ENCODE results near the gene PIK3CA.
"Not testable (repeated sequence)": the region's sequence is repeated elsewhere in the genome, so short reads cannot be mapped to it uniquely, and the experiment has no call there.

The PIK3CA gene

DNA sequence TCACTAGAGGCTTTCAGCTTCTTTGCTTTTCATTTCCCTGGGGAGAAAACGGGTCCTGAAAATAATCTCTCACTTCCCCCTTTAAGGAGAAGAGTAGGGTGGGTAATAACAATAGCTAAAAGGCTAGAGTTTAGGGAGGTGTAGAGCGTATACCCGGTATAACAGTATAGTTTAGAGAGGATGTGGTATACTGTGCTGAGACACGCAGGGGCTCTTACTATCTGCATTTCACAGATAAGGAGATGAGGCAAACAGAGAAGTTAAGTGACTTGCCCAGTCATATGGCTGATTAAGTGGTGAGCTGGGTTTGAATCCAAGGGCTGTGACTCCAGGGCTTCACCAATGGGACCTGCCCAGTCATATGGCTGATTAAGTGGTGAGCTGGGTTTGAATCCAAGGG, 117.7 kb downstream of the PIK3CA start:
- DNase-seq: no peak

DNA sequence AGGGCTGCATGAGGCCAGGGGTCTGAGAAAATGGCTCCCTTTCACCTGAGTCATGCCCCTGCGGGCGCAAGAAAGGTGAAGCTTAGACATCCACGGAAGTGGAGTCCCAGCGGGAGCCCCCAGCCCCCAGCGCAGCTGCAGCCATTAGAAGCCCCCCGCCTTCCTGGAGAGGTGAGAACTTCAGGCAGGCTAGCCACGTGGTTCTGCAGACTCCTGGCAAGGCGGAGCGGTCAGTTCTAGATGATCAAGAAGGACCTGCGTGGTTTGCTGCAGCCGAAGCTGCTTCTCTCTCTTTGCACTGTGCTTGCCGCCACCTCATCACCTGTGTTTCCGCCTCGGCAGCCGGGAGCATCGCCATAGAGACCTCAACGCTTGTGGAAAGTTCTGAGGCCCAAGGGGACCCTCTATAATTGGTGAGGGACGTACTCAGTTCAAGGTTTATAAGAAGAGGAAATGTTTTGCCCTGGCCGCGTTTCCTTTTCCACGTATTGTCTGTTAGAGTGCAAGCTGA, 118.6 kb downstream of the PIK3CA start:
- no peak for DNase-seq

DNA sequence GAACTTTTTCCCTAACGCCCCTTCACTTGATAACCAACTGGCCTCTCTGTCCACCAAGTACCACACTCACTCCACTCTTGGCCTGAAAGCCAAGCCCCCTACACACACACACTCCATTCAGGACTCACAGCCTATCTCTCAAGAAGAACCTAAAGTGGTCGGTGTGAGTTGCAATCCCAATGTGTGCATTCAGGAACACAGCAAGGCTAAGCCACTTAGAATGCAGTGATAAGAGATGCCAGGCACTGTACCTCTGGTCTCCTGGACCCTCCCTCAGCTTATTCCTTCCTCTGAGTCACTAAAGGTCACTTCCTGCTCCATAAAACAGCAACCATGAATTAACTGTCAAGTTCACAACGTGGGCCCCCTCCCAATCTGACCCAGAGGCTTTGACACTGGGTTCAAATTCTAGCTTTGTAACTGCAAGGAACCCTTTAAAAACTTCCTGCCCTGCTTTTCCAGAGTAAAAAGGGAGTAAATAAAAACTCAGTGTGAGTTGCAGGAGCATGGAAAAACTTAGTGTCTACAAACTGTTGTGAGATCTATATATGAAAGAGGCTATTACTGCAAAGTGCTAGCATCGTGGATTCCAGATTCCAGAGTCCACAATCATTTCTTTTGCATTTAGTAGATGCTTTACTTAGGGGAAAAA, 120.4 kb downstream of the PIK3CA start:
- DNase-seq: no peak

DNA sequence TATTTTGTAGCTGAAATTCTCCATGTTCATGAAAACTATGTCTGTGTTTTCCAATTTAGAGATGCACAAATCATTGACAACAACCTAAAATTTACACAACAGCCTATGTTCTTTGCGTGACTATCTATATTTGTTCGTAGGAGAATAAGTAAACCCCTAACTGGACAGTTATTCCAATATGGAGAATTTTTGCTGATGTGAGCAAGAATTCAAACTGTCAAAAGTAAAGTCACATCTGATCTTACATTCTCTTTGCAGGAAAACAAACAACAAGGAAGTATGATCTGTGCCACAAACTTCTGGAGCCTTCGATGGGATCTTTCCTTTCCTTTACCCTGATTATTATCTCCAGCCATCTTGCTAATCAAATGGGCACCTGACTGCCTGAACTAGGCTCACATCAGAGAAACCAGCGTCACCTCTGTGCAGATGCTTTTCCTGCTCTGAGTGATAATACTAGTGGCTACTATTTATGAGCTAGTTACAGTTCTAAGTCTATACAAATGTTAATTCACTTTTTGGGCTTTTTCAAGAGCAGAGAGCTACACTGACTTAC, 121.1 kb downstream of the PIK3CA start:
- no peak for DNase-seq

DNA sequence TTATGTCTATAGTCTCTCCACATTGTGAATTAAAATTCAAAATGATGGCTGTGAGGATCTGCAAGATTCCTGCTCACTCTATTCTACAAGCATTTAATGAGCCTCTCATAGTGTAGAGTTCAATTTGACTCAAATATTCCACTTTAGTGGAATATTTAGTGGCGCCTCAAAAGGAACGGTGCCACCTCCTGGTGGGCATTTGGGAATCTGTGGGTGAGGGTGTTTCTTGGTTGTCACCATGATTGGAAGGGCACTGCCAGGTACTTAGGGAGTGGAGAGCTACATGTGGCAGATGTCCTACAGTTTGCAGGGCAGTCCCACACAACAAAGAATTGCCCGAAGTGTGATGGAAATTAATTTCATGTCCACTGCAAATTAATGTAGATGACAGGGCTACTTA, 124.2 kb downstream of the PIK3CA start:
- no peak for DNase-seq

DNA sequence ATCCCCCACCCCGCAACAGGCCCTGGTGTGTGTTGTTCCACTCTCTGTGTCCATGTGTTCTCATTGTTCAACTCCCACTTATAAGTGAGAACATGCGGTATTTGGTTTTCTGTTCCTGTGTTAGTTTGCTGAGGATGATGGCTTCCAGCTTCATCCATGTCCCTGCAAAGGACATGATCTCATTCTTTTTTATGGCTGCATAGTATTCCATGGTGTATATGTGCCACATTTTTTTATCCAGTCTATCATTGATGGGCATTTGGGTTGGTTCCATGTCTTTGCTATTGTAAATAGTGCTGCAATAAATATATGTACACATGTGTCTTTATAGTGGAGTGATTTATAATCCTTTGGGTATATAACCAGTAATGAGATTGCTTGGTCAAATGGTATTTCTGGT, 126.3 kb downstream of the PIK3CA start:
- not testable (repeated sequence) for DNase-seq

DNA sequence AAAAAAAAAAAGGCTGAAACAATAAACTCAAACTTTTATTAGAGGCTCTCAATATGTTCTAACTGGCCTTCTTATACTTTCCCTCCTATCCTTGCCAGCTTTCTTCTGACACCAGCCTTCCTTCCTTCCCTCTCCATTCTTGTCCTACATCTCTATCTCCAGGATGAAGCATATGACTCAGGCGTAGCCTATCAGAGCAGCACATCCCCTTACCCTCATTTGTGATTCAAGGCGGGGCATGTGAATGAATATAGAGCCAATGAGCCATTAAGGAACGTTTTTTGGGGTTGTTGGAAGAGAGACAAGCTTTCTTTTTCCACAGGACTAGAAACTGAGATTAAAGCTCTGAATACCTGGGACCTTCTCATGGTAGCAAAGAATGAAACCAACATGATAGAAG, 127.8 kb downstream of the PIK3CA start:
- no peak for DNase-seq

DNA sequence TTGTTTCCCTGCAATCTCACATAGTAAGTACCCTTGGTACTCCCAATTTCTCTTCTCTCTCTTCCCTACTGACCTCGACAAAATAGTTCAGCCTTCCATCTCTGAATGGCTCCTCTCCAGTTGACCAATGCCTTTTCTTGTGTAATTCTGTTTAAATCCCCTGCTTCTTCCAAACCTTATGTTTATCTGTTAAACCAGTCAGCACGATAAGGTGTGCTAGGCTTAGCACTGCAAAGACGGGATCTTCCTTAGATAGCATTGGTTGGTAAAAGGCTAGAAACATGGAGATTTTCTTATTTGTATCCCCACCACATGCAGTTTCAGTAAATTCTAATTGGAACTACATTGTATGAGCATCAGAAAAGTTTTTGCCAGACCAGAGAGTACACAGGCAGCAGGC, 128.6 kb downstream of the PIK3CA start:
- DNase-seq: no peak

DNA sequence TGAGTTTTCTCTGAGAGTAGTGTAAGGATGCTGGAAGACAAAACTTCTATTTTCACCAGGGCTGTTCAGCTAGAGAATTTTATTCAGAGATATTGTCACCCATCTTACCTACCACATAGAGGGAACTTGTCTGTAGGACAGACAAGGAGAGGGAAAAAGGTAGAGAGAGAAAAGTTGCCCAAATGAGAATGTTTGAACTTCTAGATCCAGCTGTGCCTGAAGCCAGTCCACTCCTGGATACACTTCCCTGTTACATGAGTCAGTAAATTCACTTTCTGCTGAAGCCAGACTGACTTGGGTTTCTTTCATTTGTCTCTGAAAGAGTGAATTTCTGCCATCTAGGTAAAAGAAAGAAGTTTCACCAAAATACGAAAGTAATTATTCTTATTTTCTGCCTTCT, 130.0 kb downstream of the PIK3CA start:
- no peak for DNase-seq

DNA sequence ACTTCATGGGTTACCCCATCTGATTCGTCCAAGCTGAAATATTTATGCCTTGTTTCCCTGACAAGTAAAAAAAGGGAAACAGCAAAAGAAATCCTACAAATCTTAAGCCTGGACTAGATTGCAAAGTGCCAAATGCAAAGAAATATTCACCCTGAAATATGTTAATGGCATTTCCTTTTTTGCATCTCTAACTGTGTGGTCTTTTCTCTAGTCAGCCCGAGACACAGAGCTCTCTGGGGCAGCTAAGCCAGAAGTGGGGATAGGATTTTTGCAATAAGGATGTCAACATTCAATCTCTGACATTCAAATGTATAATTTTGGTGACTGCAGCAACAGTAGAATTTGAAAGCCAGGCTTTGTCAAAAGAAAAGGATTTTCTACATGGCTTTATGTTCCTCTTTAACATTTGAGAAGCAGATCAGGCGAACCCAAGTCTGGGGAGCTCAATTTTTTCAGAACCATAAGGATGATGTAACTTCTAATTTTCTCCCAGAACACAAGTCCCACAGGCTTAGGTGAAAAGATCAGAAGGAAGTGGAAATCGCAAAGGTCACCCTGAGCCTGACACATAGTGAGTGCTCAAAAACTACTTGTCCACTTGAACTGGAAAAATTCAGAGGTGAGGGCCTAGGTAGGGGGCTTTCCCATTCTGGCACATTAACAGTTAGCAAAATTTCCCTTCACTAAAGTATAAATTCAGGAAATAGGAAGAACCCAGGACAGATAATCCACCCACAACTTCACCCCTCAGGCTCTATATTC, 131.0 kb downstream of the PIK3CA start:
- DNase-seq: no peak

DNA sequence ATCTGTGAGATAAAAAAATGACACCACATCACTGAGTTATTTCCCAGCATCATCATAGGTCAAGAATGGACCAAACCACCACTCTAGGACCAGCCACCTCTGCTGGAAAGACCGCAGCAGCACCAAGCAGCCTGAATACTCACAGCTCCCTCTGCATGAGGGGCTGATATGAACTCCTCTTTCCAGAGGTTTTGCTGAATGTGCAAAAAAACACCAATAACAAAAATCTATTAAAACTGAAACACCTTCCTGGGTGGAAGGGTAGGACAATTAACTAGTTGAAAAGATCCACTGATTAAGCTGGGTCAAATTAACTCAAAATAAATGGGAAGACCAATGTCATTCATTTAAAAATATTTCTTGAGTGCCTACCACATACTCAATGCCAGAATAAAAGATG, 131.7 kb downstream of the PIK3CA start:
- no peak for DNase-seq

DNA sequence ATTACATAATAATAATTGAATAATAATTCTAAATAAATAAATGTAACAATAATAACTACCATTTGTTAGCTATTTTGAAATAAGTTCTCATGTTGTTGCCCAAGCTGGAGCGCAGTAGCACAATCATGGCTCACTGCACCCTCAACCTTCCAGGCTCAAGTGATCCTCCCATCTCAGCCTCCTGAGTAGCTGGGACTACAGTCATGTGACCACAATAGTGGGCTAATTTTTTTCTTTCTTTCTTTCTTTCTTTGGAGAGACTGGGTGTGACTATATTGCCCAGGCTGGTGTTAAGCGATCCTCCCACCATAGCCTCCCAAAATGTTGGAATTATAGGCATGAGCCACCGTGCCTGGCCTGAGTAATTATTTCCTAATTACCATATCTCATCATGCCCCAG, 133.7 kb downstream of the PIK3CA start:
- no peak for DNase-seq

DNA sequence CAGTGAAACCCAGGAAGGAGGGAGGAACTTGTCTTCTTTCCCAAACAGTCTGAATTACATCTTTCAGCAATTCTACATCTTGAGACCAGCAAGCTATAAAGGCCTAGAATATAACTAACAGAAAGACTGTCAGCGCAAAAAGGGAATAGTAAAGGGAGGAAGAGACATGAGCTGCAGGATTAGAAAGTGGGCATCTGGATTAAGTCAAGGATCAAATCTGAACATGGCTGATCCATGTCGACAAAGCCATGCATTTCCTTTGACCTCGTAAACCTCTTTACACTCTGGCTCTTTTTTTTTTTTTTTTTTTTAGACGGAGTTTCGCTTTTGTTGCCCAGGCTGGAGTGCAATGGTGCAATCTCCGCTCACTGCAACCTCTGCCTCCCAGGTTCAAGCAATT, 138.2 kb downstream of the PIK3CA start:
- no peak for DNase-seq

DNA sequence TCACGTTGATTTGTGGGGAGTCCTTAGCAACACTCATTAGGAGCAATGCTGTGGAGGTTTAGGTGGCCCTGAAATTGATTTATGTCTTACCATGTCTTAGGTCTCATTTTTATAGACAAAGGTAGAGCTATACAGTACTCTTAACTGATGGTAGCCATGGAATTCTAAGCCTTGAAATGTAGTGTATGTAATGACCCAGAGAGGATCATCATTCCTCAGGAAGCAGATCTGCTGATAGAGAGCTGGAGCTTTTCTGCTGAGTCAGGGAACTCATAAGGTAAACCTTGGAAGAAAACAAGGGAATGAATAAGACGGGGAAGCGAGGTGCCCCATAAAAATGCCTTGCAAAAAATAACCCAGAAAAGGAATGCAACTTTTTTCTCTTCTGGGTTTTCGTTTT, 140.7 kb downstream of the PIK3CA start:
- no peak for DNase-seq

DNA sequence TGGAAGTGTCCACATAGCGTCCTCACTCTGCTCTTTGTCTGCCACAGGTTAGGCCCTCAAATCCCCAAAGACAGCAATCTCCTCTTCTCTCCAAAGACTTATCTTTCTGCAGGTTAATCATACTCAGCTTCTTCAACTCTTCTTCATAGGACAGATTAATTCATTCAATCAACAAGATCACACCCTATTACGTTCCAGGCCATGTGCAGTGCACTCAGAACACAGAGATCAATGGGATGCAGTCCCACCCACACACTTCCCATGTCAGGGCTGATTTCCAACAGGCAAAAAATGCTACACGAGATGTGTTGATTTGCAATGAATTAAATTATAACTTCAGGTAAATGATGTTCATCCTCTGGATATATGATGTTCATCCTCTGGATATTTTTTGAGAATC, 141.1 kb downstream of the PIK3CA start:
- DNase-seq: no peak
